ENCODE results near the gene C9.
"Not testable (repeated sequence)": the region's sequence is repeated elsewhere in the genome, so short reads cannot be mapped to it uniquely, and the experiment has no call there.

The C9 gene

GRCh38 chr5:39256477-39257235 lies 107.6 kb downstream of the C9 start:
- DNase-seq, result peak; percentile 71

- DNase-seq, result no peak
These were observed 108.9 kb downstream of the C9 start for GRCh38 chr5:39255406-39255805.

- DNase-seq, result no peak
These were observed 109.6 kb downstream of the C9 start for GRCh38 chr5:39254671-39255070.

GRCh38 chr5:39253196-39253595 lies 111.1 kb downstream of the C9 start:
- no peak for DNase-seq

GRCh38 chr5:39249564-39250274 lies 114.6 kb downstream of the C9 start:
- no peak for DNase-seq

GRCh38 chr5:39249069-39249468 lies 115.2 kb downstream of the C9 start:
- DNase-seq, result peak; percentile 47

- no peak for DNase-seq
These were observed 123.5 kb downstream of the C9 start for GRCh38 chr5:39240750-39241149.

GRCh38 chr5:39238366-39239105 lies 125.8 kb downstream of the C9 start:
- DNase-seq, result no peak

GRCh38 chr5:39236718-39237117 lies 127.6 kb downstream of the C9 start:
- DNase-seq, result no peak

GRCh38 chr5:39235648-39236047 lies 128.6 kb downstream of the C9 start:
- peak; percentile 60 for DNase-seq

- not testable (repeated sequence) for DNase-seq
These were observed 129.8 kb downstream of the C9 start for GRCh38 chr5:39234494-39234893.

Data from hematopoietic multipotent progenitor cell treated with erythropoietin and hydrocortisone succinate and interleukin-3 and kit ligand, for 6 days (in vitro differentiated cells).